Measurements from ENCODE around the gene TERT. TPM values are rescaled to one million over a fixed set of nuclear protein-coding genes. Genes with fewer than 3 reads are reported as not detected.

Gene TERT
- polyA plus RNA-seq, 2 of the 4 experiments (the other 2 are of a cell fraction) = 1.1 to 4.0 TPM

GRCh38 chr5:1299961-1300360, 5.1 kb upstream of the TERT start:
- CTCF ChIA-PET = interaction anchor here (1.3 kb wide), 1 partner anchor 132 kb away, joined by 3 read pairs; no protein-coding TSS in a partner anchor
- FAIRE-seq (no peak), DNase-seq (ENCODE audit: low read depth in 1 of 2, low spot score in 1 of 2) (no peak), ATAC-seq (no peak)
- 67% methylated on average over 13 of the region's 17 CpGs for WGBS (ENCODE audit: missing lambda C conversion rate)
- Histone ChIP-seq H3K4me2 (no peak overlapping the region), H3K4me3 (no peak overlapping the region), H3K9me3 (peaks cover 8% of the 10 kb centered on the region; the same call in 1 of the 3 replicates), H3K27ac (no peak overlapping the region), H3K4me1 (0 out of 3 replicates have a peak, but pooled peaks cover 4% of the 10 kb centered on the region)
- TF ChIP-seq TFCP2L1 (CRISPR knock-in tag; IDR thresholded peaks at IDR 0.05) = no peak
- no peak for TF ChIP-seq RCOR1 (IDR thresholded peaks at IDR 0.05; ENCODE audit: low read depth, low read length)
- no peak for TF ChIP-seq POLR2AphosphoS2 (conservative IDR thresholded peaks at IDR 0.05; ENCODE audit: low read length)
- no peak for TF ChIP-seq USF2 (IDR thresholded peaks at IDR 0.05)
- TF ChIP-seq FOSL2 (IDR thresholded peaks at IDR 0.05) = no peak
- no peak for TF ChIP-seq FOSL2 (CRISPR knock-in tag; IDR thresholded peaks at IDR 0.05)
- TF ChIP-seq REST (IDR thresholded peaks at IDR 0.05) = no peak
- TF ChIP-seq SMC3 (IDR thresholded peaks at IDR 0.05) = no peak
- no peak for TF ChIP-seq FOXS1 (CRISPR knock-in tag; IDR thresholded peaks at IDR 0.05)
- TF ChIP-seq ZSCAN20 (CRISPR knock-in tag; IDR thresholded peaks at IDR 0.05) = no peak
- no peak for TF ChIP-seq HOXB5 (CRISPR knock-in tag; IDR thresholded peaks at IDR 0.05)
- TF ChIP-seq CBX2 (IDR thresholded peaks at IDR 0.05; ENCODE audit: borderline replicate concordance, low read depth) = no peak
- POLR2A ChIA-PET = no interaction called here

GRCh38 chr5:1299511-1299850, 4.6 kb upstream of the TERT start:
- no peak for TF ChIP-seq BCL3 (IDR thresholded peaks at IDR 0.05)
- no peak for TF ChIP-seq ELK1 (IDR thresholded peaks at IDR 0.05; ENCODE audit: low read depth, low read length)
- no peak for TF ChIP-seq CHD2 (IDR thresholded peaks at IDR 0.05; ENCODE audit: low read length, partially characterized antibody)
- TF ChIP-seq RARB (CRISPR knock-in tag; IDR thresholded peaks at IDR 0.05) = no peak
- no peak for TF ChIP-seq HEYL (CRISPR knock-in tag; IDR thresholded peaks at IDR 0.05)
- no peak for TF ChIP-seq CBX2 (IDR thresholded peaks at IDR 0.05; ENCODE audit: borderline replicate concordance, low read depth)
- no peak for TF ChIP-seq EHF (CRISPR knock-in tag; IDR thresholded peaks at IDR 0.05)
- no peak for TF ChIP-seq SREBF2 (IDR thresholded peaks at IDR 0.05)
- TF ChIP-seq CHD4 (IDR thresholded peaks at IDR 0.05; ENCODE audit: borderline replicate concordance) = no peak
- TF ChIP-seq EP300 (IDR thresholded peaks at IDR 0.05) = no peak
- no peak for TF ChIP-seq TP53 (CRISPR knock-in tag; IDR thresholded peaks at IDR 0.05)
- TF ChIP-seq ZC3H11A (IDR thresholded peaks at IDR 0.05) = no peak
- no peak for ATAC-seq
- Histone ChIP-seq H3K4me1 (peaks cover 4% of the 10 kb centered on the region; the same call in 1 of the 3 replicates), H3K4me3 (no peak overlapping the region), H3K4me2 (no peak overlapping the region), H3K27ac (no peak overlapping the region), H3K9me3 (peaks cover 8% of the 10 kb centered on the region; the same call in 1 of the 3 replicates)
- DNase-seq (ENCODE audit: low read depth in 1 of 2, low spot score in 1 of 2) = no peak
- CTCF ChIA-PET = no interaction called here
- POLR2A ChIA-PET = no interaction called here
- FAIRE-seq = no peak
- 86% methylated on average over 9 of the region's 9 CpGs for WGBS (ENCODE audit: missing lambda C conversion rate)
